H1 (cell line): ENCODE results near the gene YBX1. TPM values are rescaled to one million over a fixed set of nuclear protein-coding genes. Genes with fewer than 3 reads are reported as not detected.

Experiments used
- CTCF ChIA-PET: fragments of 300-600 bp; sonication (Branson Sonifier 250); formaldehyde crosslinking; loops from one replicate; lab custom pipeline; 2021; ENCODE audit not compliant: partially characterized antibody; lab: Charles Lee
- POLR2A ChIA-PET: fragments of 300-600 bp; sonication (Branson Sonifier 250); formaldehyde crosslinking; loops from one replicate; lab custom pipeline; 2021; ENCODE audit warnings: inconsistent platforms; ENCODE audit not compliant: partially characterized antibody; lab: Charles Lee
- DNase-seq, 2 experiments: peaks; one replicate each; pipeline versions ENCODE4 v3.0.0 to v3.0.0-alpha.2; 2010 to 2022; ENCODE audit warnings: low spot score in 2 of 2, low read depth in 1 of 2, mixed read lengths in 1 of 2
- FAIRE-seq: peaks from 2 replicates; lab custom pipeline; 2011; peaks lifted over from hg19 to GRCh38; lab: Jason Lieb, UNC
- H2AFZ ChIP-seq: 2 replicates; pipeline ENCODE4 v1.8.1; 2012; ENCODE audit warnings: low read length, inconsistent platforms
- H2AK5ac ChIP-seq: 2 replicates; pipeline ENCODE4 v1.6.1; 2013; ENCODE audit warnings: low read depth, low read length
- H2BK120ac ChIP-seq: replicated peaks from 2 replicates; pipeline ENCODE3; 2013; ENCODE audit warnings: low read depth, low read length, inconsistent platforms
- H2BK12ac ChIP-seq: 2 replicates; pipeline ENCODE4 v1.6.1; 2013; ENCODE audit warnings: low read depth, low read length
- H2BK15ac ChIP-seq: 2 replicates; pipeline ENCODE4 v1.6.1; 2013; ENCODE audit warnings: low read length
- H2BK20ac ChIP-seq: 2 replicates; pipeline ENCODE4 v1.6.1; 2013; ENCODE audit warnings: low read length
- H2BK5ac ChIP-seq: 2 replicates; pipeline ENCODE4 v1.6.1; 2013; ENCODE audit warnings: low read depth, low read length
- H3K14ac ChIP-seq: 2 replicates; pipeline ENCODE4 v1.6.1; 2013; ENCODE audit warnings: inconsistent platforms; ENCODE audit not compliant: insufficient read length
- H3K18ac ChIP-seq: 2 replicates; pipeline ENCODE4 v1.6.1; 2013; ENCODE audit warnings: low read length; ENCODE audit errors: extremely low read depth
- H3K23ac ChIP-seq: 2 replicates; pipeline ENCODE4 v1.6.1; 2013; ENCODE audit warnings: inconsistent platforms; ENCODE audit not compliant: insufficient read length
- H3K23me2 ChIP-seq: 2 replicates; pipeline ENCODE4 v1.6.1; 2013; ENCODE audit warnings: low read depth, low read length
- H3K27ac ChIP-seq: 2 replicates; pipeline ENCODE4 v1.6.1; 2011; ENCODE audit warnings: low read depth, low read length, inconsistent platforms
- H3K27me3 ChIP-seq, 4 experiments: replicated peaks in 1 of 4; 1 replicate in 1 of 4; 2 replicates in 3 of 4; pipeline versions ENCODE4 v1.6.1 to v1.8.1; 2011 to 2013; ENCODE audit warnings: low read length in 3 of 4, mild to moderate bottlenecking in 3 of 4, inconsistent platforms in 2 of 4, mixed read lengths in 2 of 4, moderate library complexity in 1 of 4; ENCODE audit not compliant: control insufficient read depth in 3 of 4, insufficient read depth in 3 of 4; ENCODE audit errors: extremely low read depth in 1 of 4
- H3K36me3 ChIP-seq, 4 experiments: 2 replicates each; pipeline versions ENCODE4 v1.6.1 to v1.8.1; 2011 to 2013; ENCODE audit warnings: mild to moderate bottlenecking in 4 of 4, low read length in 3 of 4, moderate library complexity in 2 of 4, control low read depth in 1 of 4, inconsistent platforms in 1 of 4; ENCODE audit not compliant: insufficient read depth in 4 of 4, control insufficient read depth in 2 of 4
- H3K4ac ChIP-seq: replicated peaks from 2 replicates; pipeline ENCODE3; 2013; ENCODE audit warnings: low read length, low read depth, mixed read lengths, inconsistent platforms; ENCODE audit not compliant: insufficient read length
- H3K4me1 ChIP-seq, 4 experiments: replicated peaks in 1 of 4; 1 replicate in 1 of 4; 2 replicates in 3 of 4; pipeline versions ENCODE4 v1.6.1 to v1.8.1; 2011 to 2013; ENCODE audit warnings: low read length in 3 of 4, inconsistent platforms in 2 of 4, mixed read lengths in 1 of 4; ENCODE audit not compliant: insufficient read depth in 4 of 4, control insufficient read depth in 3 of 4
- H3K4me2 ChIP-seq, 2 experiments: 2 replicates each; pipeline versions ENCODE4 v1.6.1 to v1.8.1; 2011 to 2013; ENCODE audit warnings: low read depth in 2 of 2, low read length in 2 of 2, control low read depth in 1 of 2, inconsistent platforms in 1 of 2, mild to moderate bottlenecking in 1 of 2; ENCODE audit not compliant: insufficient read depth in 1 of 2
- H3K4me3 ChIP-seq, 4 experiments: fragments of 200-600, 300-600 bp in 1 of 4; sonication (generic), shearing (Covaris generic), sonication (Bioruptor Twin) in 1 of 4; 2 replicates each; pipeline versions ENCODE4 v1.5.1 to v1.8.1; 2011 to 2016; ENCODE audit warnings: low read length in 4 of 4, low read depth in 3 of 4, control low read depth in 2 of 4, inconsistent platforms in 2 of 4, mild to moderate bottlenecking in 2 of 4, mixed read lengths in 1 of 4, moderate library complexity in 1 of 4; ENCODE audit not compliant: insufficient read depth in 2 of 4; ENCODE audit errors: extremely low read depth in 1 of 4
- H3K56ac ChIP-seq: replicated peaks from 2 replicates; pipeline ENCODE3; 2013; ENCODE audit warnings: low read depth, mild to moderate bottlenecking, mixed read lengths, low read length, inconsistent platforms; ENCODE audit not compliant: insufficient read length
- H3K79me1 ChIP-seq: 2 replicates; pipeline ENCODE4 v1.6.1; 2013; ENCODE audit warnings: low read depth, low read length, control low read depth
- H3K79me2 ChIP-seq, 2 experiments: 2 replicates each; pipeline versions ENCODE4 v1.6.1 to v1.8.1; 2012 to 2013; ENCODE audit warnings: low read length in 2 of 2, mild to moderate bottlenecking in 2 of 2, inconsistent platforms in 1 of 2; ENCODE audit not compliant: insufficient read depth in 2 of 2, control insufficient read depth in 1 of 2
- H3K9ac ChIP-seq, 4 experiments: replicated peaks in 1 of 4; 1 replicate in 1 of 4; 2 replicates in 3 of 4; pipeline versions ENCODE4 v1.6.1 to v1.8.1; 2011 to 2013; ENCODE audit warnings: low read depth in 3 of 4, low read length in 3 of 4, control low read depth in 2 of 4, mild to moderate bottlenecking in 2 of 4, moderate library complexity in 2 of 4, inconsistent platforms in 1 of 4; ENCODE audit errors: extremely low read depth in 1 of 4
- H3K9me3 ChIP-seq, 2 experiments: 2 replicates each; pipeline versions ENCODE4 v1.6.1 to v1.8.1; 2012 to 2013; ENCODE audit warnings: mild to moderate bottlenecking in 2 of 2, moderate library complexity in 2 of 2, control low read depth in 1 of 2, inconsistent platforms in 1 of 2, low read depth in 1 of 2, low read length in 1 of 2, mixed read lengths in 1 of 2; ENCODE audit not compliant: insufficient read depth in 2 of 2
- H4K20me1 ChIP-seq, 2 experiments: replicated peaks in 1 of 2; 2 replicates each; pipeline versions ENCODE3 to v1.8.1; 2011 to 2013; ENCODE audit warnings: inconsistent platforms in 2 of 2, low read length in 2 of 2, mild to moderate bottlenecking in 1 of 2; ENCODE audit not compliant: insufficient read depth in 2 of 2, control insufficient read depth in 1 of 2
- H4K5ac ChIP-seq: 2 replicates; pipeline ENCODE4 v1.6.1; 2013; ENCODE audit warnings: low read length, low read depth, mixed read lengths, inconsistent platforms; ENCODE audit not compliant: insufficient read length
- H4K8ac ChIP-seq: 2 replicates; pipeline ENCODE4 v1.8.0; 2013; ENCODE audit warnings: mild to moderate bottlenecking, moderate library complexity, low read length, inconsistent platforms; ENCODE audit not compliant: insufficient read depth; ENCODE audit errors: extremely low read depth
- H4K91ac ChIP-seq: replicated peaks from 2 replicates; pipeline ENCODE3; 2013; ENCODE audit warnings: low read length, mixed read lengths, inconsistent platforms; ENCODE audit not compliant: insufficient read length
- BCL11A ChIP-seq, 2 experiments: IDR thresholded peaks; one replicate each; pipeline ENCODE4 v1.6.1; 2011; ENCODE audit warnings: low read depth in 2 of 2, low read length in 2 of 2, mild to moderate bottlenecking in 2 of 2
- BRCA1 ChIP-seq: IDR thresholded peaks from 2 replicates; pipeline ENCODE4 v1.6.1; 2012; ENCODE audit warnings: low read depth, low read length, improper control_type of control experiment
- CHD1 ChIP-seq: IDR thresholded peaks from 2 replicates; pipeline ENCODE4 v1.6.1; 2012; ENCODE audit warnings: low read depth, low read length, improper control_type of control experiment
- HDAC6 ChIP-seq: IDR thresholded peaks from one replicate; pipeline ENCODE4 v1.7.1; 2012; ENCODE audit warnings: low read depth, mild to moderate bottlenecking, inconsistent platforms, low read length, moderate library complexity
- KDM5A ChIP-seq: fragments of 200-600 bp; IDR thresholded peaks from 2 replicates; pipeline ENCODE4 v1.7.1; 2012; ENCODE audit warnings: mild to moderate bottlenecking, low read length, inconsistent platforms, mixed read lengths
- NRF1 ChIP-seq: IDR thresholded peaks from 2 replicates; pipeline ENCODE4 v1.6.1; 2011; ENCODE audit warnings: mild to moderate bottlenecking, low read depth, low read length, improper control_type of control experiment
- POLR2AphosphoS5 ChIP-seq: IDR thresholded peaks from 2 replicates; pipeline ENCODE4 v1.6.1; 2011; ENCODE audit warnings: low read depth, low read length
- RNF2 ChIP-seq: fragments of 200-900, 300-1000 bp; sonication (generic); IDR thresholded peaks from 2 replicates; pipeline ENCODE4 v1.7.1; 2016; ENCODE audit warnings: borderline replicate concordance, low read depth, mild to moderate bottlenecking, antibody characterized with exemption, low read length; ENCODE audit not compliant: poor library complexity, severe bottlenecking; ENCODE audit errors: missing control alignments
- SP2 ChIP-seq: IDR thresholded peaks from 2 replicates; pipeline ENCODE4 v1.6.1; 2012; ENCODE audit warnings: mild to moderate bottlenecking, low read length, inconsistent platforms
- SUZ12 ChIP-seq: fragments of 200-600 bp; sonication (generic); IDR thresholded peaks from 2 replicates; pipeline ENCODE4 v1.6.1; 2012; ENCODE audit warnings: mild to moderate bottlenecking, inconsistent platforms, low read length, moderate library complexity, mixed read lengths
- TAF7 ChIP-seq: optimal IDR thresholded peaks from 2 replicates; pipeline ENCODE3; 2011; ENCODE audit warnings: low read depth, mild to moderate bottlenecking, inconsistent platforms, low read length, moderate library complexity, borderline replicate concordance
- TBP ChIP-seq: IDR thresholded peaks from 2 replicates; pipeline ENCODE4 v1.6.1; 2011; ENCODE audit warnings: low read depth, low read length, improper control_type of control experiment
- WGBS, 2 experiments: shearing (Covaris generic) in 1 of 2; methylation state at CpG; one replicate each; pipeline versions ENCODE4 v1.1.6 to v1.1.7; 2013 to 2015; ENCODE audit warnings: low lambda C conversion rate in 2 of 2, mixed read lengths in 2 of 2, inconsistent platforms in 1 of 2, low coverage in 1 of 2, missing lambda C conversion rate in 1 of 2; ENCODE audit not compliant: insufficient replicate concordance in 2 of 2, insufficient coverage in 1 of 2, insufficient read length in 1 of 2; ENCODE audit errors: extremely low coverage in 1 of 2, missing lambda C conversion rate in 1 of 2; 5-methylcytosine and 5-hydroxymethylcytosine counted together
- polyA plus RNA-seq, 7 experiments: library from polyadenylated mRNA; depleted of rRNA in 3 of 7; stranded (reverse) in 5 of 7; unstranded in 2 of 7; fragments of >200 nt in 5 of 7; fragments of 200-250 nt in 2 of 7; gene quantifications; 1 replicate in 5 of 7; 2 replicates in 1 of 7; 4 replicates in 1 of 7; pipeline versions ENCODE4 v1.2.1 to v1.2.3, GENCODE V29; 2011 to 2013; ENCODE audit warnings: missing spikeins in 2 of 7, mixed read lengths in 2 of 7
- total RNA-seq: library from RNA; stranded (reverse); fragmentation: NEBNext Ultra II Directional; extraction: Animal tissue kit (Norgen Biotek cat#: 25700); gene quantifications from 2 replicates; pipeline ENCODE4 v1.2.1, GENCODE V29; 2021
- TF ChIP-seq, protein P1 (sequence below): IDR thresholded peaks from 2 replicates; pipeline ENCODE4 v1.6.1; 2011; ENCODE audit warnings: low read depth, mild to moderate bottlenecking, low read length; ENCODE audit not compliant: insufficient read depth

YBX1 gene
- total and polyA plus RNA-seq, 2 of the 8 experiments (the other 6 are each of a cell fraction or from before 2014, with no cell fraction given): 438 to 1,219 TPM

DNA sequence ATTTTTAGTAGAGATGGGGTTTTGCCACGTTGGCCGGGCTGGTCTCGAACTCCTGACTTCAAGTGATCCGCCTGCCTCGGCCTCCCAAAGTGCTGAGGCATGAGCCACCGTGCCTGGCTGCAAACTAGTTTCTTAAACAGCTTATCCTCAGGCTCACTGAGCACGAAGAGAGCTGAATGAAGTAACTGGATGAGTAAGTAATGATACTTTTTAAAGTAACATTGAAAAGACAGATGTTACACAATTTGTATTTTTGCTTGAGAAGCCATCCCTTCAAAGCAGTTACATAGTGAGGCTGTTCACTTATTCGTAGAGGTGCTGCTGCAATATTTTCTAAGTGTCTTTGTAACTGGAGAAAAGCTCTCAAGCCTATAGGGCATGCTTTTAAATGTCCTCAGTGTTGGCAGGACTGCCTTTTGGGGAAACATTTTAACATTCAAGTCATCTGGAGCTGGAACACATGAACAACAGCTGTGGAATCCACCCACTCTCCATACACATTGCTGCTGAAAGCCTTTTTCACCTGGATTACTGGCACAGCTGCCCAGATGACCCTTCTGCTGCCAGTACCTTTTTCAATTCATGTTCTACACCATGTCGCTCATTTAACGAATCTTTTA lies 2.7 kb upstream of the YBX1 start:
- 95% methylated on average over 10 of the region's 10 CpGs; no CpG with 5 or more reads in 1 of the 2 experiments for WGBS, 2 experiments
- Histone ChIP-seq H3K4me1 (peaks cover 2 to 5% (median 3%) of the 10 kb centered on the region in 4 experiments; a peak in 5 of 7 replicates), H4K20me1 (peaks cover 6 to 10% of the 10 kb centered on the region in 2 experiments), H3K79me2 (peaks cover 17 to 37% of the 10 kb centered on the region in 2 experiments), H3K36me3 (peaks cover 0 to 26% (median 10%) of the 10 kb centered on the region in 4 experiments; a peak in 6 of 8 replicates), H2BK15ac (no peak overlapping the region), H3K9ac (no peak overlapping the region), H3K4ac (no peak overlapping the region), H4K8ac (no peak overlapping the region), H3K27me3 (no peaks in the 10 kb centered on the region), H2BK120ac (no peak overlapping the region), H3K4me3 (no peak overlapping the region), H2BK5ac (no peak overlapping the region), H2AK5ac (no peak overlapping the region), H3K79me1 (no peaks in the 10 kb centered on the region; the same call in 1 of the 2 replicates), H3K18ac (no peak overlapping the region), H2BK12ac (no peak overlapping the region), H2BK20ac (no peak overlapping the region), H3K23me2 (peaks cover 16% of the 10 kb centered on the region), H3K23ac (no peak overlapping the region), H4K91ac (no peak overlapping the region), H2AFZ (no peak overlapping the region), H4K5ac (no peak overlapping the region), H3K27ac (no peak overlapping the region), H3K4me2 (no peak overlapping the region; a peak in 1 of 4 replicates), H3K56ac (no peak overlapping the region), H3K14ac (no peak overlapping the region), H3K9me3 (no peaks in the 10 kb centered on the region)
- DNase-seq (no peak), FAIRE-seq (no peak)
- ChIA-PET CTCF (interaction anchor here (1.6 to 2.3 kb wide), 2 partner anchors 67 to 85 kb away, joined by 3 to 11 read pairs; no protein-coding TSS in a partner anchor), POLR2A (interaction anchor here (1.0 to 7.3 kb wide), 7 partner anchors 9 to 59 kb away, joined by 3 to 94 read pairs (median 5); no protein-coding TSS in a partner anchor)
- TF ChIP-seq CHD1 (no peak), NRF1 (no peak), RNF2 (no peak), SP2 (no peak), SUZ12 (no peak), KDM5A (no peak), HDAC6 (no peak), TBP (no peak), BRCA1 (no peak), BCL11A (IDR thresholded peaks at IDR 0.05; ENCODE audit: low read depth in 2 of 2, low read length in 2 of 2) (no peak), TAF7 (no peak), POLR2AphosphoS5 (no peak)
- TF ChIP-seq, protein P1, sequence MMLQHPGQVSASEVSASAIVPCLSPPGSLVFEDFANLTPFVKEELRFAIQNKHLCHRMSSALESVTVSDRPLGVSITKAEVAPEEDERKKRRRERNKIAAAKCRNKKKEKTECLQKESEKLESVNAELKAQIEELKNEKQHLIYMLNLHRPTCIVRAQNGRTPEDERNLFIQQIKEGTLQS: no peak
